Hindlimb muscle (tissue), 1 donor: ENCODE results near the gene ACVR2B. TPM values are rescaled to one million over a fixed set of nuclear protein-coding genes. Genes with fewer than 3 reads are reported as not detected.

ENCODE experiments used
- DNase-seq: peaks from one replicate; pipeline ENCODE4 v3.0.0-alpha.2; 2013
- polyA plus RNA-seq: library from polyadenylated mRNA; unstranded; fragments of 120-200 nt; gene quantifications from one replicate; pipeline ENCODE4 v1.2.1, GENCODE V29; 2013; ENCODE audit not compliant: insufficient read length

The ACVR2B gene
- polyA plus RNA-seq, 1 donor, result 15.8 TPM

- DNase-seq, result no peak
Measured at GRCh38 chr3:38488949-38489348, 35.3 kb downstream of the ACVR2B start.

- no peak for DNase-seq
Measured at GRCh38 chr3:38489766-38490165, 36.1 kb downstream of the ACVR2B start.

GRCh38 chr3:38490281-38491030 is 36.8 kb downstream of the ACVR2B start:
- no peak for DNase-seq

GRCh38 chr3:38491215-38491614 is 37.5 kb downstream of the ACVR2B start:
- no peak for DNase-seq

GRCh38 chr3:38493031-38493430 is 39.3 kb downstream of the ACVR2B start:
- DNase-seq, result peak; percentile 27

- DNase-seq, result peak; percentile 94
Measured at GRCh38 chr3:38496131-38496910, 42.6 kb downstream of the ACVR2B start, which contains the start of gene EXOG. Gene EXOG, plus strand, starts transcription at chr3:38496340. Its CDS starts 28 bp downstream, at chr3:38496368.

- no peak for DNase-seq
Measured at GRCh38 chr3:38497031-38497430, 43.3 kb downstream of the ACVR2B start.

GRCh38 chr3:38500688-38501417 is 47.2 kb downstream of the ACVR2B start:
- no peak for DNase-seq

GRCh38 chr3:38507120-38507519 is 53.4 kb downstream of the ACVR2B start:
- DNase-seq, result no peak

GRCh38 chr3:38509732-38510131 is 56.0 kb downstream of the ACVR2B start:
- DNase-seq, result no peak

GRCh38 chr3:38510631-38511030 is 56.9 kb downstream of the ACVR2B start:
- no peak for DNase-seq

- DNase-seq, result no peak
Measured at GRCh38 chr3:38511546-38511945, 57.9 kb downstream of the ACVR2B start.

- no peak for DNase-seq
Measured at GRCh38 chr3:38515367-38515766, 61.7 kb downstream of the ACVR2B start.

GRCh38 chr3:38516669-38517068 is 63.0 kb downstream of the ACVR2B start:
- no peak for DNase-seq

- DNase-seq, result no peak
Measured at GRCh38 chr3:38519000-38519399, 65.3 kb downstream of the ACVR2B start.

GRCh38 chr3:38519651-38520050 is 66.0 kb downstream of the ACVR2B start:
- no peak for DNase-seq

- peak; percentile 61 for DNase-seq
Measured at GRCh38 chr3:38521391-38521987, 67.8 kb downstream of the ACVR2B start.

- no peak for DNase-seq
Measured at GRCh38 chr3:38522002-38522401, 68.3 kb downstream of the ACVR2B start.

GRCh38 chr3:38524141-38524739 is 70.5 kb downstream of the ACVR2B start:
- DNase-seq, result no peak

GRCh38 chr3:38526792-38527191 is 73.1 kb downstream of the ACVR2B start:
- DNase-seq, result no peak

GRCh38 chr3:38528457-38528856 is 74.8 kb downstream of the ACVR2B start:
- no peak for DNase-seq

- DNase-seq, result no peak
Measured at GRCh38 chr3:38532529-38532928, 78.8 kb downstream of the ACVR2B start.
